ENCODE measurements around the gene UNC5A. TPM values are rescaled to one million over a fixed set of nuclear protein-coding genes. Genes with fewer than 3 reads are reported as not detected.

The UNC5A gene
- total RNA-seq, 1 experiment from 2014 or later = 0.13 TPM

DNA sequence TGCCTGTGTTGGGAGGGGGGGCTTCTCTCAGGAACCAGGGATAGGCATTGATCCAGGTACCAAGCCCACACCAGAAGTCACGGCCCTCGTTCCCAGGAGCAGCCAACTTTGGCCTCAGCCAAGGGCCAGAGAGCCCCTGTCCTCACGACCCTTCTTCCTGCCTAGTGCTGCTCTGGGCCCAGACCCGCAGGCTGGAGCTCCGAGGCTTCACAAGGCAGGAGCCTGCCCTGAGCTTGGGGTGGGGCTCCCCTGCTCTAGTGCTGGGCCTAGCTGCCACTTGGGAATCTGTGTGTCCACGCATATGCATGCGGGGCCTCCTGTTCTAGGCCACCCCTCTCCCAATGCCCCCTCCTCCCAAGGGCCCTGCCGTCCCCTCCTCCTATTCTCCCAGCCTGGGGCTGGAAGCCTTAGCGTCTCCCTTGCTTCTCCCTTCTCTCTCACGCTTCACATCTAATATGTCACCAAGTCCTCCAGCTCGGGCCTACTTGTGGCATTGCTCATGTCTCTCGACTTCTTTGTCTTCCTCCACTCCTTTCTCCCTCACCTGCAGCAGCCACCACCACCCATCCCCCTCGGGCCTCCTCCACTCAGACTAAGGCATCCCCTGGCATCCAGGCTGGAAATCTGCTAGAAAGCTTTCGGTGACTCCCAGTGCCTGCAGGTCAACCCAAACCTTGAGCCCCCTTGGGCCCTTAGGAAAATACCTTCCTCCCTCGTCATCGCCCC is 3.4 kb downstream of the UNC5A start:
- BruUV-seq (replicated peaks) = no TSS peak
- Histone ChIP-seq H3K4me1 (ENCODE audit: control insufficient read depth, insufficient read depth, low read length) (peaks cover 7% of the 10 kb centered on the region), H3K4me3 (ENCODE audit: low read depth in 2 of 2, low read length in 2 of 2) (no peak overlapping the region), H3K27ac (ENCODE audit: low read length) (no peak overlapping the region), H3K9me3 (ENCODE audit: control insufficient read depth, insufficient read depth, low read depth, low read length) (no peaks in the 10 kb centered on the region), H3K27me3 (ENCODE audit: control insufficient read depth, insufficient read depth, low read length) (peaks cover 8% of the 10 kb centered on the region), H3K36me3 (ENCODE audit: control insufficient read depth, insufficient read depth, low read length) (peaks cover 4% of the 10 kb centered on the region; the same call in 1 of the 2 replicates)
- intact Hi-C loops (cut with micrococcal nuclease; ENCODE audit: unreplicated experiment) (loop anchor here (5.0 kb wide), 2 partner anchors 144 to 151 kb away; no protein-coding TSS in a partner anchor), in situ Hi-C loops (cut with HindIII; ENCODE audit: low pct_unique_long_range_greater_than_20kb, low sequenced_read_pairs) (no loop called here)
- ChIA-PET POLR2A (no interaction called here), CTCF (interaction anchor here (1.1 kb wide), 1 partner anchor 153 kb away, joined by 5 read pairs; no protein-coding TSS in a partner anchor)
- TF ChIP-seq POLR2AphosphoS5 (IDR thresholded peaks at IDR 0.05; ENCODE audit: low read depth, low read length) (no peak), SIN3A (IDR thresholded peaks at IDR 0.05; ENCODE audit: borderline replicate concordance, insufficient read depth, low read depth, low read length) (no peak), TCF7L2 (IDR thresholded peaks at IDR 0.05; ENCODE audit: low read depth, low read length) (no peak)
- TF ChIP-seq, protein P1, sequence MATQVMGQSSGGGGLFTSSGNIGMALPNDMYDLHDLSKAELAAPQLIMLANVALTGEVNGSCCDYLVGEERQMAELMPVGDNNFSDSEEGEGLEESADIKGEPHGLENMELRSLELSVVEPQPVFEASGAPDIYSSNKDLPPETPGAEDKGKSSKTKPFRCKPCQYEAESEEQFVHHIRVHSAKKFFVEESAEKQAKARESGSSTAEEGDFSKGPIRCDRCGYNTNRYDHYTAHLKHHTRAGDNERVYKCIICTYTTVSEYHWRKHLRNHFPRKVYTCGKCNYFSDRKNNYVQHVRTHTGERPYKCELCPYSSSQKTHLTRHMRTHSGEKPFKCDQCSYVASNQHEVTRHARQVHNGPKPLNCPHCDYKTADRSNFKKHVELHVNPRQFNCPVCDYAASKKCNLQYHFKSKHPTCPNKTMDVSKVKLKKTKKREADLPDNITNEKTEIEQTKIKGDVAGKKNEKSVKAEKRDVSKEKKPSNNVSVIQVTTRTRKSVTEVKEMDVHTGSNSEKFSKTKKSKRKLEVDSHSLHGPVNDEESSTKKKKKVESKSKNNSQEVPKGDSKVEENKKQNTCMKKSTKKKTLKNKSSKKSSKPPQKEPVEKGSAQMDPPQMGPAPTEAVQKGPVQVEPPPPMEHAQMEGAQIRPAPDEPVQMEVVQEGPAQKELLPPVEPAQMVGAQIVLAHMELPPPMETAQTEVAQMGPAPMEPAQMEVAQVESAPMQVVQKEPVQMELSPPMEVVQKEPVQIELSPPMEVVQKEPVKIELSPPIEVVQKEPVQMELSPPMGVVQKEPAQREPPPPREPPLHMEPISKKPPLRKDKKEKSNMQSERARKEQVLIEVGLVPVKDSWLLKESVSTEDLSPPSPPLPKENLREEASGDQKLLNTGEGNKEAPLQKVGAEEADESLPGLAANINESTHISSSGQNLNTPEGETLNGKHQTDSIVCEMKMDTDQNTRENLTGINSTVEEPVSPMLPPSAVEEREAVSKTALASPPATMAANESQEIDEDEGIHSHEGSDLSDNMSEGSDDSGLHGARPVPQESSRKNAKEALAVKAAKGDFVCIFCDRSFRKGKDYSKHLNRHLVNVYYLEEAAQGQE (IDR thresholded peaks at IDR 0.05; ENCODE audit: insufficient read depth in 1 of 2, low read depth in 2 of 2, low read length in 1 of 2) = no peak
- TF ChIP-seq, protein P2, sequence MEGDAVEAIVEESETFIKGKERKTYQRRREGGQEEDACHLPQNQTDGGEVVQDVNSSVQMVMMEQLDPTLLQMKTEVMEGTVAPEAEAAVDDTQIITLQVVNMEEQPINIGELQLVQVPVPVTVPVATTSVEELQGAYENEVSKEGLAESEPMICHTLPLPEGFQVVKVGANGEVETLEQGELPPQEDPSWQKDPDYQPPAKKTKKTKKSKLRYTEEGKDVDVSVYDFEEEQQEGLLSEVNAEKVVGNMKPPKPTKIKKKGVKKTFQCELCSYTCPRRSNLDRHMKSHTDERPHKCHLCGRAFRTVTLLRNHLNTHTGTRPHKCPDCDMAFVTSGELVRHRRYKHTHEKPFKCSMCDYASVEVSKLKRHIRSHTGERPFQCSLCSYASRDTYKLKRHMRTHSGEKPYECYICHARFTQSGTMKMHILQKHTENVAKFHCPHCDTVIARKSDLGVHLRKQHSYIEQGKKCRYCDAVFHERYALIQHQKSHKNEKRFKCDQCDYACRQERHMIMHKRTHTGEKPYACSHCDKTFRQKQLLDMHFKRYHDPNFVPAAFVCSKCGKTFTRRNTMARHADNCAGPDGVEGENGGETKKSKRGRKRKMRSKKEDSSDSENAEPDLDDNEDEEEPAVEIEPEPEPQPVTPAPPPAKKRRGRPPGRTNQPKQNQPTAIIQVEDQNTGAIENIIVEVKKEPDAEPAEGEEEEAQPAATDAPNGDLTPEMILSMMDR (IDR thresholded peaks at IDR 0.05) = no peak
- ATAC-seq (no peak), DNase-seq (ENCODE audit: low read depth, low spot score) (no peak)

DNA sequence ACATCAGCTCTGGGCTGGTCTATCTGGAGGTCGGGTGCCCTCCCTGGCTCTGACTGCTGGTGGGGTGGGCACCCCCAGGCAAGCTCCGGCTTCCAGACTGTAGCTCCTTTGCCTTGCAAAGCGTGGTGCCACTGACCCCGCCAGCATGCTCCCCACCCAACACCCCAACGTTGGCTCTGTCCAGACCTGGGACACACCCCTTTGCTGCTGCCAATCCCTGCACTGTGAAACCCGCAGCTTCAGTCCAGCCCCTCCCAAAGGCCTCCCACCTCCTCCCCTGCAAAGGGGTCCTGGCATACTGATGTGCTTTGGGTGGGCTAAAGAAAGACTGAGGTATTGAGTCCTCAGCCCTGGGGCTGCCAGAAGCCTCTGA is 3.9 kb downstream of the UNC5A start:
- BruUV-seq (replicated peaks) = no TSS peak
- Histone ChIP-seq H3K4me1 (ENCODE audit: control insufficient read depth, insufficient read depth, low read length) (peaks cover 5% of the 10 kb centered on the region), H3K27ac (ENCODE audit: low read length) (no peak overlapping the region), H3K36me3 (ENCODE audit: control insufficient read depth, insufficient read depth, low read length) (peaks cover 4% of the 10 kb centered on the region; the same call in 1 of the 2 replicates), H3K4me3 (ENCODE audit: low read depth in 2 of 2, low read length in 2 of 2) (no peak overlapping the region), H3K9me3 (ENCODE audit: control insufficient read depth, insufficient read depth, low read depth, low read length) (no peaks in the 10 kb centered on the region), H3K27me3 (ENCODE audit: control insufficient read depth, insufficient read depth, low read length) (peaks cover 2% of the 10 kb centered on the region)
- ATAC-seq = no peak
- no peak for DNase-seq (ENCODE audit: low read depth, low spot score)
- ChIA-PET POLR2A (no interaction called here), CTCF (interaction anchor here (1.1 kb wide), 1 partner anchor 154 kb away, joined by 5 read pairs; no protein-coding TSS in a partner anchor)
- no peak for TF ChIP-seq TCF7L2 (IDR thresholded peaks at IDR 0.05; ENCODE audit: low read depth, low read length)
- TF ChIP-seq SIN3A (IDR thresholded peaks at IDR 0.05; ENCODE audit: borderline replicate concordance, insufficient read depth, low read depth, low read length) = no peak
- intact Hi-C loops (cut with micrococcal nuclease; ENCODE audit: unreplicated experiment) (loop anchor here (5.0 kb wide), 2 partner anchors 143 to 152 kb away; no protein-coding TSS in a partner anchor), in situ Hi-C loops (cut with HindIII; ENCODE audit: low pct_unique_long_range_greater_than_20kb, low sequenced_read_pairs) (no loop called here)
